ENCODE data around the gene POTEF.
A peak's percentile ranks its signal among the peaks of the same experiment; 100 is the strongest.
"Not testable (repeated sequence)": the region's sequence is repeated elsewhere in the genome, so short reads cannot be mapped to it uniquely, and the experiment has no call there.

POTEF gene

DNA sequence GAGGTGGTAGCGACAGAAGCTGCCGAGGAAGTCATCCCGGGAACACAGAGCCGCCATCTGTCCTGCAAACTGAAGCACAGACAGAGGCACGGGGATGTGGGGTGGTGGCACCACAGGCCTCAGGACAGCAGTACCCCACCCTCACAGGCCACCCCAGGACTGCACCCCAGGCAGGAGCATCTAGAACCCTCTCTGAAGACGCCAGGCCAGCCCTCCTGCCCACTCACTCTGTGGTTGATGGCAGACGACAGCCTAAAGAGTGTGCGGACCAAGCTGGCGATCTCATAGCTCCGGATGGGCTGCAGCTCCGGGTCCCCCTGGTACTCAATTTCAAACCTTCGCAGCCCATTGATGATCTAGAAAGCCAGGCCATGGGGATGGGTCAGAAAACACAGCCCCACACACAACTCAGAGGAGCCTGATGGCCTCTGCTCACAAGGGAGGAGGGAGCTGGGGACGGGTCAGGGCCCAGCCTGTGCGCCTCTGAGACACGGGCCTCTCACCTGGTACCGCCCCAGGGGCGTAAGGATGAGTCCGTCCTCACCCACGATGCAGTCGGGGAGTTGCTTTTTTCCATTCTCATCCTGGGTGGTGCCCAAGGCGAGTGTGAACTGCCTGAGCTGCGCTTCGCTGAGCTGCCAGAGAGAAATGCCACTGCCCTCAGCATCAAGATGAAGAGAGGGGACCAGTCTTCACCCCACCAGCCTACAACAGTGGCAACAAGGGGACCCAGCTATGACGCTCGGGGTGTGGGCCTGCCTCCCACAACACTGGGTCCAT lies 24.0 kb upstream of the POTEF start:
- TF ChIP-seq, protein P1, sequence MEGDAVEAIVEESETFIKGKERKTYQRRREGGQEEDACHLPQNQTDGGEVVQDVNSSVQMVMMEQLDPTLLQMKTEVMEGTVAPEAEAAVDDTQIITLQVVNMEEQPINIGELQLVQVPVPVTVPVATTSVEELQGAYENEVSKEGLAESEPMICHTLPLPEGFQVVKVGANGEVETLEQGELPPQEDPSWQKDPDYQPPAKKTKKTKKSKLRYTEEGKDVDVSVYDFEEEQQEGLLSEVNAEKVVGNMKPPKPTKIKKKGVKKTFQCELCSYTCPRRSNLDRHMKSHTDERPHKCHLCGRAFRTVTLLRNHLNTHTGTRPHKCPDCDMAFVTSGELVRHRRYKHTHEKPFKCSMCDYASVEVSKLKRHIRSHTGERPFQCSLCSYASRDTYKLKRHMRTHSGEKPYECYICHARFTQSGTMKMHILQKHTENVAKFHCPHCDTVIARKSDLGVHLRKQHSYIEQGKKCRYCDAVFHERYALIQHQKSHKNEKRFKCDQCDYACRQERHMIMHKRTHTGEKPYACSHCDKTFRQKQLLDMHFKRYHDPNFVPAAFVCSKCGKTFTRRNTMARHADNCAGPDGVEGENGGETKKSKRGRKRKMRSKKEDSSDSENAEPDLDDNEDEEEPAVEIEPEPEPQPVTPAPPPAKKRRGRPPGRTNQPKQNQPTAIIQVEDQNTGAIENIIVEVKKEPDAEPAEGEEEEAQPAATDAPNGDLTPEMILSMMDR (IDR thresholded peaks at IDR 0.05; ENCODE audit: low read depth, low read length, missing control alignments) = no peak
- H3K4me3 ChIP-seq (ENCODE audit: low read depth, low read length) = no peak overlapping the region
- DNase-seq (ENCODE audit: low read depth) = no peak

- H3K4me3 ChIP-seq (ENCODE audit: low read depth, low read length) = not testable (repeated sequence)
Observed at GRCh38 chr2:130152136-130152815, 23.3 kb upstream of the POTEF start.

DNA sequence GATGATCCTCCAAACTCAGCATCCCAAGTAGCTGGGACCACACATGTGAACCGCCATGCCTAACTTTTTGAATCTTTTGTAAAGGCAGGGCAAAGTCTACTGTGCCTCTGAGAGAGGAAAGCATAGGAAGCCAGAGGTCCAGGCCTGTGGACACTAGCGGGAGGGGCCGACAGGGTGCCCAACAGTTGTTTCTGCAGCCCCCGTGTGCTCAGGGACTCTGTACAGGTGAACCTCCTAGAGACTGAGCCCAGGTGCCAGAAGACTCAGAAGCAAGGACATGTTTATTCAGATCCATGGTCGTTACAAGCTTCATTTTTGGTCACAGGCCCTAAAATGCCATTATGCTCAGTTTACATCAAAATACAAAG lies 22.1 kb upstream of the POTEF start:
- not testable (repeated sequence) for H3K4me3 ChIP-seq (ENCODE audit: low read depth, low read length)

More at GRCh38 chr2:130152136-130152815, 23.3 kb upstream of the POTEF start:
- DNase-seq (ENCODE audit: low read depth) = not testable (repeated sequence)

GRCh38 chr2:130150181-130151144 lies 21.4 kb upstream of the POTEF start:
- DNase-seq (ENCODE audit: low read depth) = no peak
- TF ChIP-seq, protein P1 (IDR thresholded peaks at IDR 0.05; ENCODE audit: low read depth, low read length, missing control alignments) = no peak
- H3K4me3 ChIP-seq (ENCODE audit: low read depth, low read length) = no peak overlapping the region

More for the DNA sequence above, 22.1 kb upstream of the POTEF start:
- not testable (repeated sequence) for DNase-seq (ENCODE audit: low read depth)

GRCh38 chr2:130148515-130148914 lies 19.5 kb upstream of the POTEF start:
- not testable (repeated sequence) for H3K4me3 ChIP-seq (ENCODE audit: low read depth, low read length); DNase-seq (ENCODE audit: low read depth)

DNA sequence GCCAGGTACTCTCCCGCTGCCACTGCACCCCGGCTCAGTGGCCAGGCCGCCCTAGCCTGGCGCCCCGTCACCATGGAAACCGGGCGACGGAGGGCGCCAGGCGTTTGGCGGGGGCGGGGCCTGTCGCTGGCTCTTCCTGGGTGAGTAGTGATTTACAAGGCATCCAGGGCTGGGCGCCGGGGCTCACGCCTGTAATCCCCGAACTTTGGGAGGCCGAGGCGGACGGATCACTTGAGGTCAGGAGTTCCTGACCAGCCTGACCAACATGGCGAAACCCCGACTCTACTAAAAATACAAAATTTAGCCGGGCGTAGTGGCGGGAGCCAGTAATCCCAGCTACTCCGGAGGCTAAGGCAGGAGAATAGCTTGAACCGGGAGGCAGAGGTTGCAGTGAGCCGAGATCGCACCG lies 16.0 kb upstream of the POTEF start, which contains the start of gene CCDC74B:
Gene CCDC74B, minus strand, starts transcription at position 107 of the 409 bp plus-strand sequence. CDS start 116 bp downstream, outside the sequence.
- H3K4me3 ChIP-seq (ENCODE audit: low read depth, low read length) = peak within 1 kb of the TSS; percentile 51
- not testable (repeated sequence) for DNase-seq (ENCODE audit: low read depth)

DNA sequence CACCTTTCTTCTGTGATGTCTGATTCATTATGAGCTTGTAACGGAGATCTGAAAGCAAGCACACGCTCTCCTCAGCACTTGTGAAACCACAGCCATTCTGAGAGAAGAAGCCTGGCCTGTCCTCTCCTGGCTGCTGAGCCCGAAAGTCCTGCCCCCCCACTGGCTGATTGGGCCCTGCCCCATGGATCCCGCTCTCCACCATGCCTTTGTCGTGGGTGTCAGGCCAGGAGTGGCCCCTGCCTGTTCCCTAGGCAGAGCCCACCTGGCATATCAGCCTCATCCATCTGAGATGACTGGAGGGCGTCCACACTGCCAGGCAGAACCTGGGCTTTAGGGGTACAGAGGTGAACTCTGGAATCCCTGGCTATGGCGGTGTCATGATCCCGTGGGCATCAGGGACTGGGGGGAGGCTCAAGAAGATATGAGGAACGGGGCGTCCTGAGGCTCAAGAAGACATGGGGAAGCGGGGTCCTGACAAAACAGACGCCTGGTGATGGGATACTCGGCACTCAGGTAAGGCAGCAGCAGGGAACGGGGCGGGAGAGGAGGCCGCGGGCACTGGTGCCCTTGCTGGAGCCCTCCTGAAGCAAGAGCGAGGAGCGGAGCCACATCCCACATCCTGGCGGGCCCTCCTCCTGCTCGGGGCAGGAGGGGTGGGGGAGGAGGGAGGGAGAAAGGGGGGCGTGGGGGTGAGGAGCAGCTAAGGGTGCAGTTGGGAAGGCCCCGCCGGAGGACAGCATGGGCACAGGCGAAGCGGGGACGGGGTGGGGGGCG lies 14.4 kb upstream of the POTEF start:
- not testable (repeated sequence) for H3K4me3 ChIP-seq (ENCODE audit: low read depth, low read length); DNase-seq (ENCODE audit: low read depth)

DNA sequence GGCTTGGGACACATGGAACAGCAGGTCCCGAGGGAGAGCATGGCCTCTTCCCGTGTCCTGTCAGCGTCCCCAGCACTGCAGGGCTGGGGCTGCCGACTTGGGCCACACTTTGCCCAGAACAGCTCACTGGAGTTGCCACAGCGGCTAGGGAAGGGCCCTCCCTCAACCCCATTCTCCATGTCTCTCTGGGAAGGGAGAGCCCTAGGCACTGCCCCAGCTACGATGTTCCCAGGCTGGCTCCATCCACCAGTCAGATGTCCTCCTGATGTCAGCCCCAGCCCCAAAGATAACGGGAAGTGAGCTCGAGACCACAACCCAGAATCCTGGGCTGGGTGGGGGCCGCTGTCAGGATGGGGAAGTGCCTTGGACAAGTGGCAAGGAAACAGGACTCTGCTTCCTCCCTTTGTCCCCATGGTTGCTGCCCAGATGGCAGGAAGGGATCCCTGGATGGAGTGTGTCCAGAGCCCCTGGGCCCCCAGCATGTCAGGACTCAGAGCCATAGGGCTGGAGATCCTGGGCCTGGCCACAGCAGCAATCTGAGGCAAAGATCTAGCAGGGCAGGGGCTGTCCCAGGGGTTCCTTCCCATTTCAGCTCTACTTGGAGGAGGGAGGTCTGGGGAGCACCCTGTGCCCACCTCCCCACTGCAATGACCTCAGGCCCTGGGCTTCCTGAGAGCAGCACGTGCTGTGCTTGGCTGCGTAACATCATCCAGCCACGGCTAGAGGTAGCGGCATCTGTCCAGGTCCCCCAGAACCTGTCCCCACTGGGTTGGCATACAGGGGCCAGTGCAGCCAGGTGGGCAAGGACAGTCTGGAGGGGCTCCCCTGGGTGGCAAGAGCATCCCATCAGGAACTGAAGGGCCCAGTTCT lies 13.6 kb upstream of the POTEF start:
- not testable (repeated sequence) for DNase-seq (ENCODE audit: low read depth)

DNA sequence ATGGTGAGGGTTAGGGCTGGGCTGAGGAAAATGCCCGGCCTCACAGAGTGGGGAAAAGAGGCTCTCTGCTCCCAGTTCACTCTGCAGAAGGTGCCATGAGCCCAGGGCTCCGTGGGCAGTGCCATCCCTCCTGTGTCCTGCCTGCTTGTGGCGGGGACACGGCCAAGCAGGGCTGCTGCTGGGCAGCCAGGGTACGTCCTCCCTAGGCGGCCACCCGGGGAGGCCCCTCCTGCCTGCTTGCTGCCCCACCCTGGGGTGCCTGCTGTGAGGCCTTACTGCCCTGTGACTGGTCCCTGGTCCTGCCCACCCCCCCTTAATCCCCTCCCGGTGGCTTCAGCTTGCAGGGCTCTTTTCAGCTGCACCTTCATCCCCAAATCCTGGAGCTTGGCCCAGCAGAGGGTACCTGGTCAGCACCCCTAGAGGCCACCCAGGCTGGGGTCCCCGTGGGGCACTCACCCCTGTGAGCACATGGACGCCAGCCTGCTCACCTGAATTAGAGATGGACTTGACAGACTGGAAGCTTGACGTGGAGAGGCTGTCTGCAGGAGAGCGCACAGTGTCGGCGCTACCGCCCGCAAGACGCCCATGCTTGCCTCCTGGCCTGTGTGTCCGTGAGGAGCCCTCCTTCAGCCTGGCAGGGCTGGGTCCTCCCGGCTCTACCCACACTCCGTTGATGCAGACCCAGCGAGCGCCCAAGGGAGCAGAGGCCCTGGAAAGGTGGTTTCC lies 12.8 kb upstream of the POTEF start:
- not testable (repeated sequence) for DNase-seq (ENCODE audit: low read depth)
- peak overlapping the region; percentile 35 for H3K4me3 ChIP-seq (ENCODE audit: low read depth, low read length)

More for the DNA sequence above, 13.6 kb upstream of the POTEF start:
- peak overlapping the region; percentile 35 for H3K4me3 ChIP-seq (ENCODE audit: low read depth, low read length)

- H3K4me3 ChIP-seq (ENCODE audit: low read depth, low read length); DNase-seq (ENCODE audit: low read depth): not testable (repeated sequence)
Observed at GRCh38 chr2:130141002-130141401, 12.0 kb upstream of the POTEF start.

DNA sequence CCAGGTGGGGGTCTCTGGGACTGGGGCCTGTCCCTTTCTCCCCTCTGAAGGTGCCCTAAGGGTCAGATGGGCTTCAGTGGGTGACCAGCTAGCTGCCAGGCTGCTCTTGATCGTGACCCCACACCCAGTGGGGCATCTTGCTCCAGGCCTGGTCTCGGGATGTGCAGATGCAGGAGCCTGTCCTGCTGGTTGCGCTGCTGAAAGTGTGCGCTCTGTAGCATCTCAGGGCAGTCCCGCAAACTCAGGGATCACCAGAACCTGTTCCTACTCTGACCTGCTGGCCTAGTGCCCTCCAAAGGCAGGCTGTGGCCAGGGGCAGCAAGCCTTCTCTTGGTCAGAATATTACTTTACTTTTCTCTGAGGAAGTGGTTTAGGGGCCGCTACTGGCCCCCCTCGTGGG lies 11.5 kb upstream of the POTEF start:
- not testable (repeated sequence) for DNase-seq (ENCODE audit: low read depth); H3K4me3 ChIP-seq (ENCODE audit: low read depth, low read length)

DNA sequence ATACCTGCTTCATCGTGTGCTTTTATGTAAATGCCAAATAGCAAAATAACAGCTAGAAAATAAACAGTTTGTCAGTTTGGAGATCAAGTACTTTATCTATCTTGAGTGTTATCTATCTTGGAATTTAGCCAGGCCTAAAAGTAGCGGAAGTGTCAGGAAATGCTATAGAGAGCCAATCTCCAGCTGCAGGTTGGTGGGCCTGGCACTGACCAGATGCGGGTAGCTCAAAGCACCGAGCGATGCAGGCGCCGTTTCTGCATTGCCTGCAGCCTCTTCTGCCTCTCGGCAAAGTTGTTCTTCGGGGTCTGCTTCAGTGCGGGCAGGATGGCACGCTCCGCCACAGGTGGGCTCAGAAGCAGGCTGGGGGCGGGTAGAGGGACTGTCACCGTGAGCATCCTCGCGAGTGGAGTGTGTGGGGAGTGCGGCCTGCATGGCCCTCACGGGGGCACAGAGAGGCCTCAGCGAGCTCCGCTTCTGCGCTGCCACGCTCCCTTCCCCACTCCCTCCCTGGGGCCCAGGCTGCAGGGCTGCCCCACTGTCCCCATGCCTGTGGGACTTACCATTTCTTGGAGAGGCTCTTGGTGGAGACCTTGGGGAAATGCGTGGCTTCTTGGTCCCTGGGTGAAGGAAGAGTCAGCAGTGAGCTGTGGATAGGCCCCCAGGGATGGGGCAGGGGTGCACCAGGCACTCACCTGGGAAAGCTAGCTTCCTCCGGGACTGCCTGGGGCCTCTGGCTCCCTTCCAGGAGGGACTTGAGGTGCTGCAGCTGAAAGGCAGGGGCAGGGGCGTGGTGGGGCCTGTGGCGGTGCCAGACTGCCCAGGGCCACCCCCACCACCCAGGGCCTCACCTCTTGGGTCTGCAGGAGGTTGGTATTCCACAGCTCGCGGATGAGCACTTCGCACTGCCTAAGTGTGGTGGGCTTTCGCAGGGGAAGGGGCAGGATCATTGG lies 10.6 kb upstream of the POTEF start:
- H3K4me3 ChIP-seq (ENCODE audit: low read depth, low read length); DNase-seq (ENCODE audit: low read depth): not testable (repeated sequence)

DNA sequence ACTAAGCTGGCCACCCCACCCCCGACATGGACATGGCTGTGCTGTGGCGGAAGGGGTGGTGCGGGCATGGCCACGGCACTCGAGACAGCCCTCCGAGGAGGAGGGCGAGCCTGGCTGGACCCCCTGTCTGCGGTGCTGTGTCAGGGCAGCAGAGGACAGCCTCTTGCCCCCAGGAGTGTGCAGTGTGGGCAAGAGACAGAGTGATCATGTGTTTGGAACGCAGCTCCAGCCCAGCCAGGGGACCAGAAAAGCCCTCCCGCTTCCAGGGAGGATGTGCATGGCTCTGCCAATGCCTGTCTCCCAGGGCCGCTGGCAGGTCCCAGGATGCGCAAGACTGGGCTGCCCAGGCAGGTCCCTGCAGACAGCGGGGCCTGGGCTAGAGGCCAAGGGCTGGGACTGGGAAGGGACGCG lies 9.8 kb upstream of the POTEF start:
- not testable (repeated sequence) for DNase-seq (ENCODE audit: low read depth)

More for the DNA sequence above, 9.8 kb upstream of the POTEF start:
- H3K4me3 ChIP-seq (ENCODE audit: low read depth, low read length) = not testable (repeated sequence)
